RCC 7860 (cell line): ENCODE data around the gene LHB.

Experiments used
- DNase-seq: peaks from one replicate; pipeline ENCODE4 v3.0.0-alpha.2; 2015; ENCODE audit warnings: low spot score
- FAIRE-seq: peaks from 2 replicates; lab custom pipeline; 2012; peaks lifted over from hg19 to GRCh38; lab: Jason Lieb, UNC

The LHB gene

DNA sequence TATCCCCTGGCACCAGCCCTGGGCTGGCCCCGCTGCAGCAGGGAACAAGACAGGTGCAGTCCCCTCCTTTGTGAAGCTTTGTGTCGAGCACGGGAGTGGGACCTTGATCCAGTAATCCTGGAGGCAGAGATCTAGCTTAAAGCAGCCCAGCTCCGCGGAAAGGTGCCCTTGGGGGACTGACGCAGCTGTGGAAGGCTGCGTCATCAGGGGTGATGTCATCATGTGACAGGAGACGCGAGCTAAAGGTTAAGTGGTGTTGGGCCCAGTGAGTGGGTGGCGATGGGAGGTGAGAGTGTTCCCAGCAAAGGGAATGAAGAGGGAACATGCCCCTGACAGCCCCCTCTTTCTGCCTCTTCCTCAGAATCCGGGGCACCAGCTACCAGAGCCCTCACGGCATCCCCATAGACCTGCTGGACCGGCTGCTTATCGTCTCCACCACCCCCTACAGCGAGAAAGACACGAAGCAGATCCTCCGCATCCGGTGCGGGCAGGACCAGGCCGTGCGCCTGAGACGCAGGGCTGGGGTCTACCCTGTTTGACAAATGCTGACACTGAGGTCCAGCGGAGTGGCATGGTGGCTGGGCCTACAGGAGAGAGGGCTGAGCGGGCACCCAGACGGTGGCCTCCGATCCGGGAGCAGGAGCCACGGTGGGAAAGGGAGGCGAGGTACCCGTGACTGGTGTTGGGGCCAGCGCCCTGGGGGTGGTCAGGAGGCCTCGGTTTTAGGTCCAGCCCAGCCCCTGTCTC lies 2.6 kb downstream of the LHB start:
- FAIRE-seq: no peak
- DNase-seq: no peak

DNA sequence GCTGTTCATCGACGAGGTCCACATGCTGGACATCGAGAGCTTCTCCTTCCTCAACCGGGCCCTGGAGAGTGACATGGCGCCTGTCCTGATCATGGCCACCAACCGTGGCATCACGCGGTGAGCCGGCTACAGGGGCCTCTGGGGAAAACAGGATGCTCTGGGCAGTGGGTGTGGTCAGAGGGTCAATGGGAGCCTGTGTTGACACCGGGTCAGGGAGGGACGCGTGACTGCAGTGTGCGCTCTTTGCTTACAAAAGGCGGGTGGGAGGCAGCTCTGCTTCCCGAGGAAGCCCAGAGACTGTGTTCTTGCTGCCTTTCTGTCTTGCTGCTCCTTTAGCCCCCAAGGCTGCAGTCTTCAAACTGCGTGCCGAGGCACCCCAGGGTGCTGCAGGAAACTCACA lies 5.7 kb downstream of the LHB start:
- FAIRE-seq (no peak), DNase-seq (no peak)

DNA sequence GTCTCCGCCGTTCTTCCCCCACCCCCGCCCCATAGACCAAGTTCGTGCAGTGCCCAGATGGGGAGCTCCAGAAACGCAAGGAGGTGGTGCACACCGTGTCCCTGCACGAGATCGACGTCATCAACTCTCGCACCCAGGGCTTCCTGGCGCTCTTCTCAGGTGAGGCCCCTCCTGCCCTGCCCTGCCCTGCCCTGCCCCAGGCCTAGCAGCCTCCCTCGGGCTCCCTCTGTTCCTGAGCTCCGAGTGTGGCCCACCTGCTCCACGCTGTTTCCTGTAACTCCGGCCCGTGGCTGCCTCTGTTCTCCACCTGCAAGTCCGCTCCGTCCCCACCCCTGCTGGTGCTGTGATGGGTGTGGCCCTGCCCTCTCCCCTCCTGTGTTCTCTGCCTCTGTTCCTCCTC lies 6.4 kb downstream of the LHB start:
- FAIRE-seq (no peak), DNase-seq (no peak)

DNA sequence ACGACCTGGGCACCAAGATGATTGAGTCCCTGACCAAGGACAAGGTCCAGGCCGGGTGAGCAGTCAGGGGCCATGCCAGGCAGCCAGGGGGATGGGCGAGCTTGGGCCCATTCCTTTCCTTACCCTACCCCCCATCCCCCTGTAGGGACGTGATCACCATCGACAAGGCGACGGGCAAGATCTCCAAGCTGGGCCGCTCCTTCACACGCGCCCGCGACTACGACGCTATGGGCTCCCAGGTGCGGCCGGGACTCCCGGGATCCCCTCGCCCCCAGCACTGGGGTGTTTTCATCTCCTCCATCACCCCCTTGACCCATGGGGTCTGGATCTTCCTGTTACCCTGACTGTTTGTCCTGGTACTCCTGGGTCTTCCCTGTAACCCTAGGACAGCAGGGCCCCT lies 7.1 kb downstream of the LHB start:
- no peak for FAIRE-seq
- no peak for DNase-seq

DNA sequence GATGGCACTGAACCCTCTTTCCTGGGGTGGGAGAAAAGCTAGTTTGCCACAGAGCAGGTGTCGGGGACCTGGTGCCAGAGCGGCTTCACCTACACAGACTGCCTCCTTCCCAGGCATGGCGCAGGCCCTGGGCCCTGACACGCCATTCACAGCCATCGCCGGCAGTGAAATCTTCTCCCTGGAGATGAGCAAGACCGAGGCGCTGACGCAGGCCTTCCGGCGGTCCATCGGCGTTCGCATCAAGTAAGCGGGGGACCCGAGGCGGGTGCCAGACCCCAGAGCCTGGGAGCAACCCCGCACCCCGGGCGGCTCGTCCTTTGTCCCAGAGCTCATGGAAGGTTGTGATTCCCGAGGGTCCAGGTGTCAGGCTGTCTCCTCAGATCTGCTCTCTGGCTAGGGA lies 10.0 kb downstream of the LHB start:
- no peak for DNase-seq
- no peak for FAIRE-seq

DNA sequence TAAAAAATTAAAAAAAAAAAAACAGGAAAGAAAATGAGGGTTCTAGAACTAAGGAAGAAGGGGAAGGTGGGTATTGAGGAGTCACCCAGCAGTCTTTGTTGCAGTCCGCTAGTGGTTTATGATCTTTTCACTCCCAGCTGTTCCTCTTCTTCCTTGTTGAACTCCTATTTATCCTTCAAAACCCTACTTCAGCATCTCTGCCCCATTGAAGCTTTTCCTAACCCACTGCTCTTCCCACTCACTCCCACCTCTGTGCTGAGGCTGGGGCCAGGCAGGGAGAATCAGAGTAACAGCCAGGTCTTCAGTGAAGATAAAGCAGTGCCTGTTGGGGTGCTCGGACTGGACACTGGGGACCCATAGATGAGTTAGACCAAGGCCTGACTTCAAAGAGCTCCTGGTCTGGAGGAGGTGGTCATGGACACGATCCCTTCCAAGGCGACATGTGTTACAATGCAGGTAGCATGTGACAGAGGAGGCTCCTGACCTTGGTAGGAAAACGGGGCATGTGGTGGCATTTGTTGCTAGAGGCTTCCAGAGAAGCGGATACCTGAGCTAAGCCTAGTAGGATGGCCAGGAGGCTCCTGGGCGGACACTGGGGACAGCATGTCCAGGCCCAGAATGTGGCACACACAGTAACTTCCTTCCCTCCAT lies 11.8 kb downstream of the LHB start:
- FAIRE-seq (no peak), DNase-seq (no peak)

DNA sequence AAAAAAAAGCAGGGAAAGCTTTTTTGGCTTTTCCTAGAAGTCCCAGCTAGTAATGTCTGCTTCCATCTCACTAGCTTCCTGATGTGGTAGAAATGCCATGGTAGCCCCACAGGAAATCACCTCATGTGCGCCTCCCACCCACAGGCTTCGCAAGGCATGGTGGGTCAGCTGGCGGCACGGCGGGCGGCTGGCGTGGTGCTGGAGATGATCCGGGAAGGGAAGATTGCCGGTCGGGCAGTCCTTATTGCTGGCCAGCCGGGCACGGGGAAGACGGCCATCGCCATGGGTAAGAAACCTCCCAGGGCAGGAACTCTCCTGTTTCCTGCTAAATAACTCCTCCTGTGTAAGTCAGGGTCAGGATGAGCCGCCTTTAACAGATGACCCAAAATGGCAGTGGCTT lies 12.8 kb downstream of the LHB start:
- DNase-seq (no peak), FAIRE-seq (no peak)

DNA sequence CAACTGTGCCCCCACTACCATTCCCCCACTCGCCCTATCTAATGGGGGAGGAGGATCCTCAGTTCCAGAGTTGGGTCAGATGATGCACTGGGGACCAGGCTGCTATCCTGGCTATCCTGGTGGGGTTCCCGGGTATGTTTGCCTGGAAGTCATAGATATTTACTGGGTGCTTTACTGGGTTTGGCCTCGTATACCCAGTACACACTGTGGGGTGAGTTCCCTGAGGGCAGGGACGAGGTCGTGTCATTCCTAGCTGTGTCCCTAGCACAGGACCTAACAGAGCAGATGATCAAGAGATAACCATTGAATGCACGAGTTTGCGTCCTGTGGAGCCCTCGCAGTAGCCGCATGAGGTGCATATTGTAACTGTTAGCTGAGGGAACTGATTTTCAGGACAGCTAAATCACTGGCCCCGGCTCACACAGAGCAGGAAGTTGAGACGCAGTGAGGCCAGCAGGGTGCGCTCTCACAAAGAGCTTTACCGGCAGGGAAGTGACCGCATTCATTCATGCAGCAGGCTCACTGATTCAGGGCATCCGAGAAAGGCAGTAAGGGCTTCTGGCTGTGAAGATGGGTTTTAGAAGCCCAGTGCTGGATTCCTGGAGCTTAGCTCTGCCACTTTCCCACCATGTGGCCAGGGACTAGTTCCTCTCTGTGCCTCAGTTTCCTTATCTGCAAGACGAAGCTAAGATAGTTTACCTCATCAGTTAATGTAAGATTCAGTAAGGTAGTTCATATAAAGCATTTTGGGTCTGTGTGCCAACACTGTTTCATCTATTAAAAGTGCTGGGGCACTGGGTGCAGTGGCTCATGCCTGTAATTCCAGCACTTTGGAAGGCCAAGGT lies 17.2 kb downstream of the LHB start:
- DNase-seq (peak; percentile 31), FAIRE-seq (no peak)

DNA sequence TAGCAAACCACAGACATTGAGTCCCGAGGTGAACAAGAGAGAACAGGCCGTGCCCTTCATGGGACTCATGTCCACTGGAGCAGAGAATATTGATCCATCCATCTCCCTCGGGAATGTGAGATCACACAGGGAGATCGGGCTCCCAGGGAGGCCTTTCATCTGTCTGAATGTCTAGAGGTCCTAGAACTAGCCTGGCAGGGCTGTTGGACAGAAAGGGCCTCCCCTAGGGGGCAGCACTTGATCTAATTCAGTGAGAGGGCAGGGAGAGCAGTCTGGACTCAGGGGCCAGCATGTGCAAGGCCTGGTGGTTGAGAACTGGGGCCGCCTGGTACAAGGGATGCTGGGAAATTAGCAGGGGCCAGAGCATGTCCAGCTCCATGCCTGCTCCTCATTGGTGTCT lies 18.9 kb downstream of the LHB start:
- FAIRE-seq (no peak), DNase-seq (peak; percentile 66)

DNA sequence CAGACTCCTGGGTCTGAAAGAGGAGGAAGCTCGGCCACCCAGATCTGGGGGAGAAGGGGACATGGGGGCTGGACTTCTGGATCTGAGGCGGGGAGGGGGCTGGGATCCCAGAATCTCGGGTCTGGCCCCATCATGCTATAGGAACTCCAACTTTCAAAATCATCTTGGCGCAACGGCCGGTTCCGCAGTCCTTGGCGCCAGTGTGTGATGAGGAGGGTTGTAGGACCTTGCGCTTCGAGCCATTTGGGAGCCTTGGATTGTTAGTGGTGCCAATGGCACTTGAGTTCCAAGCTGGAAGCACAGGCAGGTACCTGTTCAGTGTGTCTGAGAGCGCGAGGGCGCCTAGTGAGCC lies 22.9 kb downstream of the LHB start:
- no peak for DNase-seq

DNA sequence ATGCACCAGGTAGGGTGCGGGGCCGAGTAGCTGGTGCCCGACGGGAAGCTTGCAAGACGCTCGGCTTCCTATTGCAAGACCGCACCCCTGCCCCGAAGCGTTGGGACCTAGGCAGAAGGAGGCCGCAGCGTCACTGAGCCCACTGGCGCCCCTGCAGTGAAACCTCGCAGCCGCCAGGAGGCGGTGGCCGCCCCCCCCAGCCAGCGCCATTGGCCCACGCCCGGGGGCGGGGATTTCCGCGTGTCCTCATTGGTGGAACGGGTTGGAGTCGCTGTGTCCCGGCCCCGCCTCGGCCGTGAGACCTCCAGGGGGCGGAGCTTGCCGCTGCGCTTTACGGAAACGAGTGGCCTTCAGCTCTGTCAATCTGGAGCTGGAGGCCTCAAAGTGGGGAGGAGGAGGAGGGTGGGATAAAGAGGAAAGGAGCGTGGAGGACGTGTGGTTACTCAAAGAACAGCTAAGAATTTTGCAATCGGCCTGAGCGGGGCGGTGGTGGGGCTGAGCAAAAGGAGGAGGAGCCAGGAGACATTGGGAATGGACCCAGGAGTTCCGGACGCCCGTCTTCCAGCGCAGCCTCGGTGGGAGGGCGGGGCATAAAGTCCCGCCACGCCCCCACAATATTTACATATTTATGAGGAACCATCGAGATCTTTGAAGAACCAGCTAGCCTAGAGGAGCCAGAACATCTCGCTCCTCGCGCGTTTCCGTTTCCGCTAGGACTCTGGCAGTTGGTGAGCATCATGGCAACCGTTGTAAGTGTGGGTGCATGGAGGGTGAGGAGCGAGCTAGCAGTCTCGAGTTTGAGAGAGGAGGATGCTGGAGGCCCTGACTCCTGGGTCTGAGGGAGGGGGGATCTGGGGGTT lies 23.5 kb downstream of the LHB start, which contains the start of the genes GYS1 and RUVBL2:
Gene GYS1 (minus strand): TSS at position 135 of the 860 bp plus-strand sequence. CDS start 197 bp downstream, outside the sequence.
Gene RUVBL2 (plus strand): TSS at position 713 of the 860 bp plus-strand sequence. CDS start 25 bp downstream, at position 738.
- DNase-seq (peak; percentile 96), FAIRE-seq (peak; percentile 83)

More for the DNA sequence above, 22.9 kb downstream of the LHB start:
- no peak for FAIRE-seq

DNA sequence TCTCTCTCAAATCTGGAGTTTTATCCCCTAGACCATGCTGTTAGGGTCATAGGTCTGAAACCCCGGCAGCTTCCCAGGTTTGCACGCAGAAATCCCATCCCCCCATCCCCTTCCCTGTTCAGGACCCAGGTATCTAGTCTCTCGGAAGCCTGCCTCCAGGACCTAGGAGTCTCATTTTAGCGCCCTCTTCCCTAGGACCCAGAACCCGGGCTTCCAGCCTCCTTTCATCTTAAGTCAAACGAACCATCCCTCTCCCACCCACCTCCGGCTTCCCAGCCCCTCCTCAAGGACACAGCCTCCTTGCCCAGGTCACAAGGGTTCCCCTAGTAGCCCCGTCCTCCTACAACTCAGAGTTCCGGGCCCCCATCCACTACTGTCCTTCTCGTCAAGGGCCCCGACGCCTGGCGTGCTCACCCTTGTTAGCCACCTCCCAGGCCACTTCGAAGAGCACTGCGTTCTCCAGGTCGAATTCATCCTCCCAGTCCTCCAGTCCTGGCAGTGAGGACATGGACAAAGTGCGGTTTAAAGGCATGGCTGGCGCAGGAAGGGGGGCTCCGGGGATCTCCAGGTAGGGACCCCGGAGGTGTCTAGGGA lies 24.2 kb downstream of the LHB start:
- FAIRE-seq (no peak), DNase-seq (no peak)

DNA sequence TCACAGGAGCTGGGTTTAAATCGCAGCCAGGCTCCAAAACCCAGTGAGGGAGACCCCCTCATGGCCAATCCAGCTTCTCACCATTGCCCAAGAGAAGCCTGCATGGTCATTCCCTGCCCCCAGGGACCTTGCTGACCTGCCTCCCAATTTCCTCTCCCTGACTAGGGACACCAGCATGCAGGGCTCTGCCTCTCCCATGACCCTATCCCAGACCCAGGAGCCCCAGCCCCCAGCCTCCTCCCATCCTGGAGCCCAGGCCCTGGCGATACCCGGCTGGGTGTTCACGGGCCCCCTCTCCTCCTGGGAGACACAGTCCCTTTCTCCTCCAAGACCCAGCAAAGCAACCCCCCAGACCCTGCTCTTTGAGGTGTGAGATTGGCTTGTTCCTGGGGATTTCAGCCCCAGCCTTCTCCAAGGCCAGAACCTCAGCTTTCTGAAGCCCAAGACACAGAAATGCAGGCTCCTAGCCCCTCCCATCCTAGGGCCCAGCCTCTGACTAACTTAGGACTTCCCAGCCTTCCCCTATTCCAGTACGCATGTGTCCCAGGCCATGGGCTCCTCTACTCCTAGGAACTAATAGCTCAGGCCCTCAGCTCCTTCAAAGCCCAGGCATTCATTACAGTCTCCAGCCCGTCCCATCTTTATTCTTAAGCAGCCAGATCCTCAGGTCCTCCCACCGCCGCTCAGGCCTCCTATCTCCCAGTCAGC lies 24.9 kb downstream of the LHB start:
- no peak for FAIRE-seq
- peak; percentile 68 for DNase-seq

DNA sequence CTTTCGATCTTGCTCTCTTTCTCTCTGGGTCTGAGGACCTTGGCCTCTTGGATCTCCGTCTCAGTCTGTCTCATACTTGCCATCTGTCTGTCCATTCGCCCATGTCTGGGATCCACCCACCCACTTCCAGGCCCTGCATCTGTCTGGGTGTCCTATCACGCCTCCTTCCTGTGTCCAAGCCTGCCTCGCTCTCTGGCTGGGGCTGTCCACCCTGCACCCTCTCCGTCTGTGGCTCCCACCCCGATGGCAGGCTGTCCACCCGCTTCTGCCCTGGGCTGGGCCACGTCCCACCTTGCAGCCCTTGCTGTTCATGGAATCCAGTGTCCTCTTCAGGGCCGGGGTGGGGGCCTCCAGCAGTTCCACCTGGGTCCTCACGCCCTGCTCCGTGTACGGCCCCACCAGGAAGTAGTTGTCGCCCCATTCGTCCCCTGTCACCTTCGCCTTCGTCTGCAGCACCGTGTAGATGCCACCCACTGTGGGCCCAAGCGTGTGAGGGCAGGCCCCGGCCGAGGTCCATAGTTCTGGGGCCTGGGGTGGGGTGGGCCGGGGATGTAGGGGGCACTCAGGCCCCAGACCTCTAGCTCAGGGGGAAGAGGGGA lies 25.8 kb downstream of the LHB start:
- FAIRE-seq (no peak), DNase-seq (no peak)

DNA sequence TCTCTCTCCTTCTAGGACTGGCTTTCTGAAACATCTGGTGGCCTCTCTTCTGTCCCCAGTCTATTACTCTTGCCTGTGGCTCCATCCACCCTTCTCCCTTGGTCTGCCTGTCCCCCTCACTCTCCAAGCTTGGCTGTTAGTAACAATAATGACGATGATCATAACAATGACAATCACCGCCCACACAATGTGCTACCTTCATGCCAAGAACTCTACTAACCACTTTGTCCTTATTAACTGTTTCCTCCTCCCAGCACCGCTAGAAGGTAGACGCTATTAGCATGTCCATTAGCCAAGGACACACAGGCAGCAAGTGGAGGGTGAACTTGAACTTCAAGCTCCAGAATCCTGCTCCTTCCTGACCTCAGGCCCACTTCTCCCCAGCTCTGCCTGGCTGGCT lies 26.5 kb downstream of the LHB start:
- no peak for FAIRE-seq
- no peak for DNase-seq

DNA sequence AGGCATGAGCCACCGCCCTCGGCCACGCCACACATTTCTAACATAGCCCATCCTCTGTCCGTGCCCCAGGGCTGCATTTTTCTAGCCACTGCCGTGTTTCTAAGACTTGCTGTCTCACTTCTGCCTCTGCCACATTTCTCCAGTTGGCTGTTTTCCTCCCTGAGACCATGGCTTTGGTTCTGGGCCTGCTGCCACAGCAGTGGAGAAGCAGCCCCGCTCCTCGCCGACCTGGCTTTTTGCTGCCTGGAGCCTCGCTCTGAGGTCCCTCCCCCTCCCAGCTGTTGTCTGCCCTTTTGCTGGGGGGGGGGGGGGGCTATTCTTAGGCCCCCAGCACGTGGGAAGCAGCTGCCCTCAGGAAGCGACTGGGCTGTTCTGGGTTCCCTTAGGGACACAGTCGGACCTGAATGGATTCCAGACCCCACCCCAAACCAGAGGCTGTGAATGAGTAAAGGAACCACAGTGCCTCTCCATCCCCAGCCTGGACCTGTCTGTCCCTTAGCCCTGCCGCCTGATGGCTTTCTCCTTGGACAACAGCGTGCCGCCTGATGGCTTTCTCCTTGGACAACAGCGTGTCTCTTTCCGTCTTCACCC lies 27.1 kb downstream of the LHB start:
- FAIRE-seq (no peak), DNase-seq (no peak)

DNA sequence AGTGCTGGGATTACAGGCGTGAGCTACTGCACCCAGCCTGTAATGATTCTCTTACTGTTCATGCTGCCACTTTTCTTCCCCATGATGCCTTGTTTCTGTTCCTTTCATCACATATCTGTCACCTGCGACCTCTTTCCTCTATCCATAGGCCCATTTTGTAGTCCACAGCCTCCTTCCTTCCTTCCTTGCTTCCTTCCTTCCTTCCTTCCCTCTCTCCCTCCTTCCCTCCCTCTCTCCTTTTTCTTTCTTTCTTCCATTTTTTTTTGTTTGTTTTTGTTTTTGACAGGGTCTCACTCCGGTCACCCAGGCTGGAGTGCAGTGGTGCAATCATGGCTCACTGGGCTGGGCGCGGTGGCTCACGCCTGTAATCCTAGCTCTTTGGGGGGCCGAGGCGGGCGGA lies 28.0 kb downstream of the LHB start:
- FAIRE-seq (no peak), DNase-seq (no peak)

DNA sequence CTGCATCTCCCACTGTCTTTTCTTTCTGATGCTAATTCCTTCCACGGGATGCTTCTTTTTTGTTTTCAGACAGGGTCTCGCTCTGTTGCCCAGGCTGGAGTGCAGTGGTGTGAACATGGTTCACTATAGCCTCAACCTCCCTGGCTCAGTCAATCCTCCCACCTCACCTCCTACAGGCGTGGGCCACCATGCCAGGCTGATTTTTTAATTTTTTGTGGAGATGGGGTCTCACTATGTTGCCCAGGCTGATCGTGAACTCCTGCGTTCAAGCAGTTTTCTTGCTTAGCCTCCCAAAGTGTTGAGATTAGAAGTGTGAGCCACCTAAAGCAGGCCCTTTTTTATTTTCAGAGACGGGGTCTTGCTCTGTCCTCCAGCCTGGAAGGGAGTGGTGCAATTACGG lies 28.6 kb downstream of the LHB start:
- FAIRE-seq (no peak), DNase-seq (no peak)

DNA sequence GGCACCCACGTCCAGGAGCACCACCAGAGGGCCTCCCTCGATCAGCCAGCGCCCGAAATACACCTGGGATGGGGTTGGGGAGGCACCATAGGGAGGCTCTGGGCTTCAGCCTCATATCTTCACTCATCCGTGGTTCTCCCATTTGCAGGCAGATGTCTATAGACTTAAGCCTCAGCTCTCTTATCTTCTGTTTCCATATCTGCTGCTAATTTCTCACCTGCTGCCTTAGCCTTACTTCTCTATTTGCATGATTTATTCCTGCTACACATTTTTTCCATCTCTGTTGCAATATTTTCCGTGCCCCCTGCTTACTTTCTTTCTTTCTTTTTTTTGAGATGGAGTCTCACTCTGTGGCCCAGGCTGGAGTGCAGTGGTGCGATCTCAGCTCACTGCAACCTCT lies 29.6 kb downstream of the LHB start:
- FAIRE-seq (no peak), DNase-seq (no peak)
